BE2C (cell line): Measurements from ENCODE around the gene HAP1. TPM values are rescaled to one million over a fixed set of nuclear protein-coding genes. Genes with fewer than 3 reads are reported as not detected.
"Not testable (repeated sequence)": the region's sequence is repeated elsewhere in the genome, so short reads cannot be mapped to it uniquely, and the experiment has no call there.

Experiments used
- DNase-seq: peaks from one replicate; pipeline ENCODE4 v3.0.0-alpha.2; 2020
- H3K27me3 ChIP-seq: fragments of 250-450 bp; sonication (Bioruptor Pico); 2 replicates; pipeline ENCODE4 v1.5.1; 2020; ENCODE audit warnings: mild to moderate bottlenecking
- H3K36me3 ChIP-seq: fragments of 250-450 bp; sonication (Bioruptor Pico); 2 replicates; pipeline ENCODE4 v1.5.1; 2020; ENCODE audit warnings: mild to moderate bottlenecking
- H3K4me1 ChIP-seq: fragments of 250-450 bp; sonication (Bioruptor Pico); 2 replicates; pipeline ENCODE4 v1.5.1; 2020
- H3K4me3 ChIP-seq: 2 replicates; pipeline ENCODE4 v1.5.1; 2011; ENCODE audit warnings: low read depth, low read length
- H3K9me3 ChIP-seq: fragments of 250-450 bp; sonication (Bioruptor Pico); 2 replicates; pipeline ENCODE4 v1.5.1; 2020
- CTCF ChIP-seq: IDR thresholded peaks from 2 replicates; pipeline ENCODE4 v1.5.1; 2012; ENCODE audit warnings: mild to moderate bottlenecking, low read depth, low read length
- polyA plus RNA-seq: library from polyadenylated mRNA; unstranded; fragments of >200 nt; gene quantifications from one replicate; pipeline ENCODE4 v1.2.1, GENCODE V29; 2012; ENCODE audit warnings: low read depth, missing spikeins; ENCODE audit not compliant: insufficient read length, insufficient read depth

The HAP1 gene
- 0.29 TPM for polyA plus RNA-seq

- H3K4me3 ChIP-seq = peak within 1 kb of the TSS; percentile 52
- peaks cover 64% of the 10 kb centered on the region for H3K27me3 ChIP-seq
- DNase-seq = peak; percentile 48
These were observed at the start of gene HAP1 for GRCh38 chr17:41734139-41734948. Gene HAP1, minus strand, starts transcription at chr17:41734643. Its CDS starts 9 bp downstream, at chr17:41734634.

GRCh38 chr17:41782142-41782541 is 47.7 kb upstream of the HAP1 start:
- Histone ChIP-seq H3K4me3 (no peak overlapping the region), H3K4me1 (peaks cover 17% of the 10 kb centered on the region), H3K27me3 (no peaks in the 10 kb centered on the region), H3K36me3 (no peaks in the 10 kb centered on the region), H3K9me3 (no peaks in the 10 kb centered on the region)
- TF ChIP-seq CTCF = no peak
- DNase-seq = no peak

More at GRCh38 chr17:41734139-41734948, at the start of gene HAP1:
- Histone ChIP-seq H3K4me1 (peaks cover 5% of the 10 kb centered on the region), H3K9me3 (no peaks in the 10 kb centered on the region), H3K36me3 (no peaks in the 10 kb centered on the region)
- TF ChIP-seq CTCF = no peak

GRCh38 chr17:41781404-41782110 is 47.1 kb upstream of the HAP1 start:
- Histone ChIP-seq H3K36me3 (no peaks in the 10 kb centered on the region), H3K4me3 (no peak overlapping the region), H3K4me1 (peaks cover 17% of the 10 kb centered on the region), H3K27me3 (no peaks in the 10 kb centered on the region), H3K9me3 (no peaks in the 10 kb centered on the region)
- no peak for TF ChIP-seq CTCF
- DNase-seq = no peak

GRCh38 chr17:41779954-41780353 is 45.5 kb upstream of the HAP1 start:
- H3K4me1 ChIP-seq = peaks cover 17% of the 10 kb centered on the region
- TF ChIP-seq CTCF = no peak
- H3K9me3 ChIP-seq = no peaks in the 10 kb centered on the region
- no peaks in the 10 kb centered on the region for H3K36me3 ChIP-seq
- no peak overlapping the region for H3K4me3 ChIP-seq
- no peak for DNase-seq
- H3K27me3 ChIP-seq = no peaks in the 10 kb centered on the region

GRCh38 chr17:41777574-41778188 is 43.2 kb upstream of the HAP1 start:
- H3K4me3 ChIP-seq = no peak overlapping the region
- H3K4me1 ChIP-seq = peaks cover 26% of the 10 kb centered on the region
- H3K36me3 ChIP-seq = no peaks in the 10 kb centered on the region
- H3K27me3 ChIP-seq = no peaks in the 10 kb centered on the region
- no peaks in the 10 kb centered on the region for H3K9me3 ChIP-seq
- no peak for DNase-seq
- no peak for TF ChIP-seq CTCF

- H3K4me1 ChIP-seq = peaks cover 26% of the 10 kb centered on the region
- H3K36me3 ChIP-seq = no peaks in the 10 kb centered on the region
- H3K9me3 ChIP-seq = no peaks in the 10 kb centered on the region
- DNase-seq = peak; percentile 81
- no peak overlapping the region for H3K4me3 ChIP-seq
- peak; percentile 52 for TF ChIP-seq CTCF
- H3K27me3 ChIP-seq = no peaks in the 10 kb centered on the region
These were observed 42.7 kb upstream of the HAP1 start for GRCh38 chr17:41777157-41777573.

- H3K4me1 ChIP-seq = peaks cover 22% of the 10 kb centered on the region
- not testable (repeated sequence) for DNase-seq, H3K4me3 ChIP-seq, H3K27me3 ChIP-seq, H3K36me3 ChIP-seq, H3K9me3 ChIP-seq
These were observed 41.9 kb upstream of the HAP1 start for GRCh38 chr17:41776262-41776900.
